ENCODE data around the gene CBARP.

DNA sequence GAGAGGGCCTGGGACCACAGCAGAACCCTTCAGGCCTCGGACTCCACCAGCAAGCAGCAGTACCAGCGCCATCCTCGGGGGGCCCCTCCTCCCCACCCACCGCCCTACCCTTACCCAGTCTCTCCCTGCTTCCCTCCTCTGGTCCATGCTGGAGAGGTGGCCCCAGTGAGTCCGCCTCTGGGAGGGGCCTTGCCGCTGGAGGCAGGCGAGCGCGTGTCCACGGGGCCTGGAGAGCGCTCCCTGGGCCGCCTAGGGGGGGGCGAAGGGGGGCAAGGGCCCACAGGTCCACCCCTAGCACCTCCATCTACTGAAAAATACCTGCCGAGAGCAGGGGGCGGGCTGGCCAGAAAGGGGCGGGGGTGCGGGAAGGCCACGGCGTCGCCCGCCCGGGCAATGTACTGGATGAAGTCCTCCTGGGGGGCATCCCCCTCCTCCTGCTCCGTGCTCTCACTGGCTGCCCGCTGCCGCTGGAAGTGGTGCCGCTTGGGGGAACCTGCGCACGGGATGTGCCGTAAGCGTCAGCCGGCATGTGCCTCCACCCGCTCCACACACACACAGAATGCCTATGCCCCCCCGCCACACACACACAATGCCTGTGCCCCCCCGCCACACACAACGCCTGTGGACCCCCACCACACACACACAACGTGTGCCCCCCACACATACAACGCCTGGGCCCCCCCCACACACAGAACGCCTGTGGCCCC, 6.9 kb downstream of the CBARP start:
- TF ChIP-seq, protein P1, sequence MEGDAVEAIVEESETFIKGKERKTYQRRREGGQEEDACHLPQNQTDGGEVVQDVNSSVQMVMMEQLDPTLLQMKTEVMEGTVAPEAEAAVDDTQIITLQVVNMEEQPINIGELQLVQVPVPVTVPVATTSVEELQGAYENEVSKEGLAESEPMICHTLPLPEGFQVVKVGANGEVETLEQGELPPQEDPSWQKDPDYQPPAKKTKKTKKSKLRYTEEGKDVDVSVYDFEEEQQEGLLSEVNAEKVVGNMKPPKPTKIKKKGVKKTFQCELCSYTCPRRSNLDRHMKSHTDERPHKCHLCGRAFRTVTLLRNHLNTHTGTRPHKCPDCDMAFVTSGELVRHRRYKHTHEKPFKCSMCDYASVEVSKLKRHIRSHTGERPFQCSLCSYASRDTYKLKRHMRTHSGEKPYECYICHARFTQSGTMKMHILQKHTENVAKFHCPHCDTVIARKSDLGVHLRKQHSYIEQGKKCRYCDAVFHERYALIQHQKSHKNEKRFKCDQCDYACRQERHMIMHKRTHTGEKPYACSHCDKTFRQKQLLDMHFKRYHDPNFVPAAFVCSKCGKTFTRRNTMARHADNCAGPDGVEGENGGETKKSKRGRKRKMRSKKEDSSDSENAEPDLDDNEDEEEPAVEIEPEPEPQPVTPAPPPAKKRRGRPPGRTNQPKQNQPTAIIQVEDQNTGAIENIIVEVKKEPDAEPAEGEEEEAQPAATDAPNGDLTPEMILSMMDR (IDR thresholded peaks at IDR 0.05): no peak
- TF ChIP-seq POLR2A (IDR thresholded peaks at IDR 0.05): no peak
